GM12878 (cell line): ENCODE data around the gene TSPEAR. TPM values are rescaled to one million over a fixed set of nuclear protein-coding genes. Genes with fewer than 3 reads are reported as not detected.

Experiments used
- ATAC-seq: fragments of 200-7000 bp; cut with Tn5 transposase; 3 replicates; pipeline ENCODE4 v1.9.1; 2020; ENCODE audit warnings: mild to moderate bottlenecking, moderate library complexity
- BruUV-seq: library from RNA; stranded (reverse); fragments of 400-500 nt; replicated peaks from 2 replicates; lab custom pipeline; 2021; lab: Mats Ljungman, UMichigan
- CTCF ChIA-PET: fragments of 300-600 bp; sonication (Branson Sonifier 250); formaldehyde crosslinking; extraction: SDS; loops from one replicate; lab custom pipeline; 2021; ENCODE audit warnings: inconsistent platforms; lab: Yijun Ruan, JAX
- POLR2A ChIA-PET: fragments of 350-600 bp; formaldehyde crosslinking; extraction: SDS; loops from one replicate; lab custom pipeline; 2021; ENCODE audit warnings: inconsistent platforms; lab: Charles Lee
- RAD21 ChIA-PET: fragments of 300-600 bp; sonication (Branson Sonifier 250); formaldehyde crosslinking; loops from one replicate; lab custom pipeline; 2023; ENCODE audit warnings: antibody characterized with exemption; ENCODE audit not compliant: unreplicated experiment; lab: Charles Lee
- SMC1A ChIA-PET: fragments of 300-600 bp; sonication (Branson Sonifier 250); formaldehyde crosslinking; loops from one replicate; lab custom pipeline; 2023; ENCODE audit not compliant: unreplicated experiment, uncharacterized antibody; lab: Charles Lee
- DNase-seq: peaks from one replicate; pipeline ENCODE4 v3.0.0-alpha.2; 2011; ENCODE audit warnings: low read depth, low spot score
- FAIRE-seq: peaks from 3 replicates; lab custom pipeline; 2011; peaks lifted over from hg19 to GRCh38; lab: Jason Lieb, UNC
- H2AFZ ChIP-seq: 2 replicates; pipeline ENCODE4 v1.6.0; 2011; ENCODE audit warnings: low read depth, low read length, control low read depth; ENCODE audit not compliant: control insufficient read depth
- H3K27ac ChIP-seq: 2 replicates; pipeline ENCODE4 v1.5.1; 2011; ENCODE audit warnings: control low read depth; ENCODE audit not compliant: control insufficient read depth, insufficient read depth
- H3K27me3 ChIP-seq, 2 experiments: replicated peaks in 1 of 2; 2 replicates each; pipeline versions ENCODE4 v1.6.0 to v1.6.1; 2011; ENCODE audit warnings: low read length in 1 of 2; ENCODE audit not compliant: control insufficient read depth in 2 of 2, insufficient read depth in 2 of 2
- H3K36me3 ChIP-seq, 2 experiments: 2 replicates each; pipeline ENCODE4 v1.5.1; 2011; ENCODE audit warnings: low read length in 1 of 2; ENCODE audit not compliant: control insufficient read depth in 2 of 2, insufficient read depth in 2 of 2
- H3K4me1 ChIP-seq: 2 replicates; pipeline ENCODE4 v1.6.1; 2011; ENCODE audit warnings: mild to moderate bottlenecking, low read length, moderate library complexity, mixed read lengths; ENCODE audit not compliant: control insufficient read depth, insufficient read depth
- H3K4me2 ChIP-seq: 2 replicates; pipeline ENCODE4 v1.6.0; 2011; ENCODE audit warnings: control low read depth; ENCODE audit not compliant: control insufficient read depth, insufficient read depth
- H3K4me3 ChIP-seq: fragments of 200-600 bp; sonication (generic); 2 replicates; pipeline ENCODE4 v1.5.1; 2016
- H3K79me2 ChIP-seq: 2 replicates; pipeline ENCODE4 v1.6.0; 2011; ENCODE audit warnings: low read length; ENCODE audit not compliant: control insufficient read depth, insufficient read depth
- H3K9ac ChIP-seq: 2 replicates; pipeline ENCODE4 v1.8.0; 2011; ENCODE audit warnings: low read length, control low read depth, mixed read lengths; ENCODE audit not compliant: control insufficient read depth, insufficient read depth
- H3K9me3 ChIP-seq: replicated peaks from 3 replicates; pipeline ENCODE4 v1.5.1; 2011; ENCODE audit warnings: mild to moderate bottlenecking, low read length; ENCODE audit not compliant: control insufficient read depth, insufficient read depth
- H4K20me1 ChIP-seq: 2 replicates; pipeline ENCODE4 v1.6.0; 2011; ENCODE audit not compliant: control insufficient read depth, insufficient read depth
- ATF2 ChIP-seq: IDR thresholded peaks from 2 replicates; pipeline ENCODE4 v1.6.1; 2012; ENCODE audit warnings: low read length, inconsistent platforms
- ATF7 ChIP-seq: fragments of 450-650 bp; IDR thresholded peaks from 2 replicates; pipeline ENCODE4 v1.6.1; 2016; ENCODE audit warnings: low read depth, mild to moderate bottlenecking
- BHLHE40 ChIP-seq, 2 experiments: fragments of 450-650 bp in 1 of 2; IDR thresholded peaks; 2 replicates each; pipeline ENCODE4 v1.6.1; 2011 to 2017; ENCODE audit warnings: low read depth in 2 of 2, borderline replicate concordance in 1 of 2, improper control_type of control experiment in 1 of 2, low read length in 1 of 2, mild to moderate bottlenecking in 1 of 2
- BMI1 ChIP-seq: fragments of 450-650 bp; IDR thresholded peaks from 2 replicates; pipeline ENCODE4 v1.6.1; 2016; ENCODE audit warnings: mild to moderate bottlenecking, moderate library complexity, borderline replicate concordance
- CBX5 ChIP-seq: sonication (generic); IDR thresholded peaks from 2 replicates; pipeline ENCODE4 v1.6.1; 2016; ENCODE audit warnings: low read depth, moderate library complexity, mild to moderate bottlenecking, inconsistent platforms
- ELK1 ChIP-seq: IDR thresholded peaks from 2 replicates; pipeline ENCODE4 v1.6.1; 2012; ENCODE audit warnings: low read depth, low read length, improper control_type of control experiment
- EP300 ChIP-seq, 2 experiments: fragments of 150-350 bp in 1 of 2; IDR thresholded peaks; 2 replicates each; pipeline ENCODE4 v1.6.1; 2011 to 2012; ENCODE audit warnings: low read depth in 2 of 2, low read length in 2 of 2, borderline replicate concordance in 1 of 2, improper control_type of control experiment in 1 of 2, inconsistent platforms in 1 of 2; ENCODE audit not compliant: control insufficient read depth in 1 of 2
- HDAC6 ChIP-seq: fragments of 200-600 bp; sonication (generic); IDR thresholded peaks from one replicate; pipeline ENCODE4 v1.8.0; 2017; ENCODE audit warnings: antibody characterized with exemption; ENCODE audit not compliant: unreplicated experiment
- NR2C1 ChIP-seq: fragments of 450-650 bp; IDR thresholded peaks from 2 replicates; pipeline ENCODE4 v1.6.1; 2017; ENCODE audit warnings: antibody characterized with exemption, mild to moderate bottlenecking, moderate library complexity
- TARDBP ChIP-seq: IDR thresholded peaks from 2 replicates; pipeline ENCODE4 v1.6.1; 2016; ENCODE audit warnings: borderline replicate concordance
- USF2 ChIP-seq: IDR thresholded peaks from 2 replicates; pipeline ENCODE4 v1.6.1; 2011; ENCODE audit warnings: low read depth, low read length, improper control_type of control experiment, borderline replicate concordance
- ZBTB33 ChIP-seq: fragments of 450-650 bp; IDR thresholded peaks from 2 replicates; pipeline ENCODE4 v1.6.1; 2017; ENCODE audit warnings: mild to moderate bottlenecking
- ZNF207 ChIP-seq: fragments of 450-650 bp; IDR thresholded peaks from 2 replicates; pipeline ENCODE4 v1.6.1; 2014; ENCODE audit warnings: antibody characterized with exemption, mild to moderate bottlenecking, borderline replicate concordance
- ZNF622 ChIP-seq: fragments of 450-650 bp; IDR thresholded peaks from 2 replicates; pipeline ENCODE4 v1.6.1; 2017; ENCODE audit warnings: mild to moderate bottlenecking, inconsistent platforms
- WGBS: methylation state at CpG from one replicate; pipeline ENCODE4 v1.1.6; 2016; ENCODE audit warnings: low lambda C conversion rate; ENCODE audit not compliant: insufficient replicate concordance, insufficient coverage; ENCODE audit errors: missing lambda C conversion rate; 5-methylcytosine and 5-hydroxymethylcytosine counted together
- in situ Hi-C: fragments of 300-500 bp; cut with MboI; formaldehyde crosslinking; loops from 9 replicates; pipeline ENCODE4 v1.14.3; 2018; ENCODE audit warnings: mixed read lengths
- intact Hi-C: fragments of 100-400 bp; cut with micrococcal nuclease; formaldehyde crosslinking; loops from one replicate; pipeline ENCODE4 v1.14.2; 2022; ENCODE audit not compliant: unreplicated experiment
- polyA plus RNA-seq, 11 experiments: library from polyadenylated mRNA; depleted of rRNA in 4 of 11; unstranded in 6 of 11; stranded (reverse) in 5 of 11; fragments of >200 nt; fragmentation: Nextera tagmentation in 4 of 11; fragmentation: Illumina TruSeq in 1 of 11; extraction: Ambion mirVana in 4 of 11; extraction: Trizol in 1 of 11; gene quantifications; 1 replicate in 1 of 11; 2 replicates in 10 of 11; pipeline versions ENCODE4 v1.2.1 to v1.2.3, GENCODE V29; 2011 to 2016; ENCODE audit warnings: inconsistent platforms in 2 of 11, missing spikeins in 2 of 11, low read depth in 1 of 11
- total RNA-seq, 4 experiments: library from RNA; depleted of rRNA in 3 of 4; stranded (reverse); fragments of >200 nt in 3 of 4; fragmentation: Illumina TruSeq in 1 of 4; extraction: Trizol in 1 of 4; gene quantifications; 2 replicates each; pipeline versions ENCODE4 v1.2.1 to v1.2.3, GENCODE V29; 2013 to 2021

TSPEAR gene
- total and polyA plus RNA-seq, 10 of the 15 experiments (the other 5 are each of a cell fraction or from before 2014, with no cell fraction given) = not detected

- TF ChIP-seq ATF2 (no peak), ZNF207 (no peak), HDAC6 (no peak), BMI1 (no peak)
Observed at GRCh38 chr21:44552681-44553080, 158.7 kb downstream of the TSPEAR start (continued).

GRCh38 chr21:44552136-44552535 is 159.2 kb downstream of the TSPEAR start:
- WGBS = 27% methylated on average over 6 of the region's 6 CpGs
- CTCF ChIA-PET = no interaction called here
- DNase-seq (no peak), FAIRE-seq (no peak), ATAC-seq (no peak)
- H3K79me2 ChIP-seq = no peaks in the 10 kb centered on the region
- H2AFZ ChIP-seq = no peak overlapping the region
- SMC1A ChIA-PET = no interaction called here
- H3K4me1 ChIP-seq = no peaks in the 10 kb centered on the region
- in situ Hi-C loops (no loop called here), intact Hi-C loops (no loop called here)
- H3K9ac ChIP-seq = no peak overlapping the region
- no peaks in the 10 kb centered on the region for H3K36me3 ChIP-seq
- no TSS peak for BruUV-seq
- POLR2A ChIA-PET = no interaction called here
- H3K27ac ChIP-seq = no peak overlapping the region
- no peaks in the 10 kb centered on the region; the same call in 2 of the 3 replicates for H3K9me3 ChIP-seq
- H4K20me1 ChIP-seq = no peaks in the 10 kb centered on the region
- H3K4me3 ChIP-seq = no peak overlapping the region
- RAD21 ChIA-PET = no interaction called here
- H3K27me3 ChIP-seq = no peaks in the 10 kb centered on the region; a peak in 1 of 4 replicates
- no peak overlapping the region for H3K4me2 ChIP-seq
- TF ChIP-seq ELK1 (no peak), NR2C1 (no peak), ZNF622 (no peak), BHLHE40 (IDR thresholded peaks at IDR 0.05; ENCODE audit: borderline replicate concordance in 1 of 2, low read depth in 2 of 2, low read length in 1 of 2) (no peak), ATF7 (no peak), TARDBP (no peak), ZBTB33 (no peak), CBX5 (no peak), EP300 (IDR thresholded peaks at IDR 0.05; ENCODE audit: borderline replicate concordance in 1 of 2, control insufficient read depth in 1 of 2, low read depth in 2 of 2, low read length in 2 of 2) (no peak), USF2 (no peak)
